Loucy (cell line): ENCODE measurements around the gene IQSEC1.

Experiments
- H2AFZ ChIP-seq: fragments of 200-600 bp; sonication (generic); 2 replicates; pipeline ENCODE4 v1.6.0; 2016; ENCODE audit warnings: antibody characterized with exemption, mild to moderate bottlenecking, low read length, moderate library complexity
- H3F3A ChIP-seq: fragments of 200-600 bp; 2 replicates; pipeline ENCODE4 v1.6.0; 2016; ENCODE audit warnings: antibody characterized with exemption, low read depth, mild to moderate bottlenecking
- H3K27me3 ChIP-seq: fragments of 200-600 bp; sonication (generic); 2 replicates; pipeline ENCODE4 v1.6.1; 2014; ENCODE audit warnings: low read length, mild to moderate bottlenecking; ENCODE audit not compliant: insufficient read depth, poor library complexity, severe bottlenecking
- H3K36me3 ChIP-seq: fragments of 200-600 bp; sonication (generic); 2 replicates; pipeline ENCODE4 v1.6.1; 2016; ENCODE audit warnings: low read length; ENCODE audit not compliant: insufficient read depth
- H3K4me1 ChIP-seq: fragments of 200-600 bp; sonication (generic); 2 replicates; pipeline ENCODE4 v1.5.1; 2014; ENCODE audit warnings: low read length, mild to moderate bottlenecking; ENCODE audit not compliant: insufficient read depth, poor library complexity, severe bottlenecking
- H3K4me2 ChIP-seq: fragments of 200-600 bp; sonication (generic); 2 replicates; pipeline ENCODE4 v1.6.0; 2014; ENCODE audit warnings: antibody characterized with exemption, low read length, low read depth, mild to moderate bottlenecking; ENCODE audit not compliant: poor library complexity, severe bottlenecking
- H3K4me3 ChIP-seq: fragments of 200-600 bp; sonication (generic); 2 replicates; pipeline ENCODE4 v1.5.1; 2014; ENCODE audit warnings: low read length, mild to moderate bottlenecking, mixed read lengths; ENCODE audit not compliant: poor library complexity, severe bottlenecking
- H3K79me2 ChIP-seq: fragments of 200-600 bp; sonication (generic); 2 replicates; pipeline ENCODE4 v1.6.1; 2014; ENCODE audit warnings: low read length; ENCODE audit not compliant: insufficient read depth
- H3K9ac ChIP-seq: fragments of 200-600 bp; sonication (generic); 2 replicates; pipeline ENCODE4 v1.6.0; 2014; ENCODE audit warnings: mild to moderate bottlenecking, low read depth, low read length, moderate library complexity; ENCODE audit not compliant: poor library complexity, severe bottlenecking
- H3K9me2 ChIP-seq: fragments of 200-600 bp; sonication (generic); replicated peaks from 2 replicates; pipeline ENCODE4 v1.6.1; 2016; ENCODE audit warnings: low read depth, low read length, mixed read lengths
- H3K9me3 ChIP-seq: fragments of 200-600 bp; sonication (generic); 2 replicates; pipeline ENCODE4 v1.6.1; 2014; ENCODE audit warnings: mild to moderate bottlenecking, antibody characterized with exemption, low read length, low read depth; ENCODE audit not compliant: insufficient read depth
- H4K20me1 ChIP-seq: fragments of 200-600 bp; sonication (generic); 2 replicates; pipeline ENCODE4 v1.6.0; 2014; ENCODE audit warnings: antibody characterized with exemption, low read length, mild to moderate bottlenecking; ENCODE audit not compliant: insufficient read depth, poor library complexity, severe bottlenecking
- EZH2phosphoT487 ChIP-seq: fragments of 200-600 bp; IDR thresholded peaks from 2 replicates; pipeline ENCODE4 v1.6.1; 2018; ENCODE audit warnings: antibody characterized with exemption, mild to moderate bottlenecking, moderate library complexity, borderline replicate concordance
- TF ChIP-seq, protein P1 (sequence below): fragments of 200-600 bp; sonication (generic); conservative IDR thresholded peaks from 2 replicates; pipeline ENCODE4 v1.5.1; 2014; ENCODE audit warnings: mild to moderate bottlenecking, antibody characterized with exemption, low read length

Gene IQSEC1

DNA sequence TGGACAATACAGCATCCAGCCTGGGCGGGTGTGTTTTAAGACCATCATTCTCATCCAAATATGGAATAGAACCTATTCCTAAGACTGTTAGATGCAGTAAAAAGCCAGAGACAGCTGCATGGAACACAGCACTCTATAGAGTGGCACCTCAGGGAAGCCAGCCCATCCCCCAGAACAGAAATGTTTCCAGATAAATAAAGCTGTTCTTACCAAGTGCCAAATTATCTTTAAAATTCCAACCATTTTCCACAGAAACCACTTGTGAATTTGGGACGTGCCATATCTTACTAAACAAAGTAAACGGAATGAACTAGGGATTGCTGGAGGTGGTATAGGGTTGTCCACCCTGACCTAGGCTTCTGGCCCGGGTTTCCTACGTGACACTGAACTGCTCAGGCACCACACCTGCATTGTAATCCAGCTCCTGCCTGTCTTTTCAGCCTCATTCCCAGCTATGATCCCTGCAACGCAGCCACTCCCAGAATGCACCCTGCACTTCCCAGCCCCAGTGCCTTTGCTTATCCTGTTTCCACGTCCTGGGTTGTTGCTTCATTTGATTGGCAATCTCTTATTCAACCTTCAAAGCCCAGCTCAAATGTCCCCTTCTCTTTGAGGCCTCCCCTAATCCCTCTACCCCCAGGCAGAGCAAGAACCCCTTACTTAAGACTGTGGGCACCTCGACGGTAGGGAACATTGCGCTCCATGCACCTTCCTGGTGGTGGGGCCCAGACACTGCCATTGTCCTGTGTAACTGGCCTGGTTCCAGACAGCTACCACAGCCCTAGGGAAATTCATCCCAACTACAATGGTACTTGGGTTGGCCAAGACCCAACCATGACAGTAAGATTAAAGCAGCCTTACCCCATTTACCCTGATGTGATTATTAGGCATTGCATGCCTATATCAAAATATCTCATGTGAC, 100.2 kb downstream of the IQSEC1 start:
- Histone ChIP-seq H3F3A (no peaks in the 10 kb centered on the region), H3K9me3 (no peaks in the 10 kb centered on the region), H4K20me1 (peaks cover 5% of the 10 kb centered on the region), H3K27me3 (no peaks in the 10 kb centered on the region), H3K4me1 (peaks cover 44% of the 10 kb centered on the region), H3K4me3 (no peak overlapping the region), H3K9ac (no peak overlapping the region), H3K79me2 (peaks cover 85% of the 10 kb centered on the region), H3K36me3 (no peaks in the 10 kb centered on the region; the same call in 1 of the 2 replicates), H3K4me2 (peak overlapping the region; percentile 35), H2AFZ (no peak overlapping the region), H3K9me2 (no peaks in the 10 kb centered on the region)
- TF ChIP-seq, protein P1, sequence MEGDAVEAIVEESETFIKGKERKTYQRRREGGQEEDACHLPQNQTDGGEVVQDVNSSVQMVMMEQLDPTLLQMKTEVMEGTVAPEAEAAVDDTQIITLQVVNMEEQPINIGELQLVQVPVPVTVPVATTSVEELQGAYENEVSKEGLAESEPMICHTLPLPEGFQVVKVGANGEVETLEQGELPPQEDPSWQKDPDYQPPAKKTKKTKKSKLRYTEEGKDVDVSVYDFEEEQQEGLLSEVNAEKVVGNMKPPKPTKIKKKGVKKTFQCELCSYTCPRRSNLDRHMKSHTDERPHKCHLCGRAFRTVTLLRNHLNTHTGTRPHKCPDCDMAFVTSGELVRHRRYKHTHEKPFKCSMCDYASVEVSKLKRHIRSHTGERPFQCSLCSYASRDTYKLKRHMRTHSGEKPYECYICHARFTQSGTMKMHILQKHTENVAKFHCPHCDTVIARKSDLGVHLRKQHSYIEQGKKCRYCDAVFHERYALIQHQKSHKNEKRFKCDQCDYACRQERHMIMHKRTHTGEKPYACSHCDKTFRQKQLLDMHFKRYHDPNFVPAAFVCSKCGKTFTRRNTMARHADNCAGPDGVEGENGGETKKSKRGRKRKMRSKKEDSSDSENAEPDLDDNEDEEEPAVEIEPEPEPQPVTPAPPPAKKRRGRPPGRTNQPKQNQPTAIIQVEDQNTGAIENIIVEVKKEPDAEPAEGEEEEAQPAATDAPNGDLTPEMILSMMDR = no peak
- TF ChIP-seq EZH2phosphoT487 = no peak

DNA sequence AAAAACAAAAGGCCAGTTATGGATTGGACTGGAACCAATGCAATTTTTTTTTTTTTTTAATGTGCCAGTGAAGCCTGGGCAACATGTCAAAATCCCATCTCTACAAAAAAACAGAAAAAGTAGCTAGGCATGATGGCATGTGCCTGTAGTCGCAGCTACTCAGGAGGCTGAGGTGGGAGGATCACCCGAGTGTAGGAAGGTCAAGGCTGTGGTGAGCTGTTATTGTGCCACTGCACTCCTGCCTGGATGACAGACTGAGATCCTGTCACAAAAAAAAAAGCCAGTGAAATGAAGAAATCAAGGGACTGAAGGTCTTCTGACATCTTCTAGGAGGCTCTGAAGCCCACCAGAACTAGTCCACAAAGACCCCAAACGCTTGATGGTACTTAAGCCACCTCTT, 101.2 kb downstream of the IQSEC1 start:
- peaks cover 86% of the 10 kb centered on the region for H3K79me2 ChIP-seq
- H3K36me3 ChIP-seq = no peaks in the 10 kb centered on the region; the same call in 1 of the 2 replicates
- TF ChIP-seq, protein P1 = no peak
- TF ChIP-seq EZH2phosphoT487 = no peak
- H4K20me1 ChIP-seq = peaks cover 6% of the 10 kb centered on the region
- no peaks in the 10 kb centered on the region for H3K9me3 ChIP-seq
- no peaks in the 10 kb centered on the region for H3K9me2 ChIP-seq
- no peak overlapping the region for H3K4me3 ChIP-seq
- H3F3A ChIP-seq = no peaks in the 10 kb centered on the region
- H3K4me2 ChIP-seq = no peak overlapping the region
- H3K27me3 ChIP-seq = no peaks in the 10 kb centered on the region
- H2AFZ ChIP-seq = no peak overlapping the region
- H3K4me1 ChIP-seq = peaks cover 46% of the 10 kb centered on the region
- H3K9ac ChIP-seq = no peak overlapping the region

DNA sequence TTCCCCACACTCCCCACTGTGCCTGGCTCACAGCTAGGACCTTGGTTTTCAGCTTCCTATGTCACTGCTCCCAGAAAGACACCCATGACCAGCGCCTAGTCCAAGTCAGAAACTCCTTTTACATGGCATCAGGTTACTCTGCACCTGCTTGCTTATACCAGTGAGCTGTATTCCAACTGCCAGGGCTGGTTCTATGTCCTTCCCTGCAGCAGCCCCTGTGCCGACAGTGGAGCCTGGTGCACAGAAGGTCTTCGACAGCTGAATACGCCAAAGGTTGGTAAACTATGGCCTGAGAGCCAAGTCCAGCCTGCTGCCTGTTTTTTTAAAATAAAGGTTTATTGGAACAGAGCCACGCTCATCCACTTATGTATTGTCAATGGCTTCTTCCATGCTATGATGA, 102.5 kb downstream of the IQSEC1 start:
- no peak overlapping the region for H2AFZ ChIP-seq
- H3K9me2 ChIP-seq = no peaks in the 10 kb centered on the region
- H3K4me2 ChIP-seq = no peak overlapping the region
- H3K79me2 ChIP-seq = peaks cover 88% of the 10 kb centered on the region
- peaks cover 59% of the 10 kb centered on the region for H3K4me1 ChIP-seq
- TF ChIP-seq EZH2phosphoT487 = no peak
- TF ChIP-seq, protein P1 = no peak
- H3K9ac ChIP-seq = no peak overlapping the region
- H3K27me3 ChIP-seq = no peaks in the 10 kb centered on the region
- no peaks in the 10 kb centered on the region for H3F3A ChIP-seq
- no peaks in the 10 kb centered on the region; the same call in 1 of the 2 replicates for H3K36me3 ChIP-seq
- H3K9me3 ChIP-seq = no peaks in the 10 kb centered on the region
- H3K4me3 ChIP-seq = no peak overlapping the region
- H4K20me1 ChIP-seq = peaks cover 16% of the 10 kb centered on the region
